Epithelial cell of esophagus (primary cell): ENCODE data around the gene PYDC1.
"Not testable (repeated sequence)": the region's sequence is repeated elsewhere in the genome, so short reads cannot be mapped to it uniquely, and the experiment has no call there.

Experiments
- DNase-seq: peaks from one replicate; pipeline ENCODE4 v3.0.0; 2010; ENCODE audit warnings: low read depth
- H3K4me3 ChIP-seq: 2 replicates; pipeline ENCODE4 v1.5.1; 2011; ENCODE audit warnings: mild to moderate bottlenecking, low read length, control low read depth
- TF ChIP-seq, protein P1 (sequence below): IDR thresholded peaks from 2 replicates; pipeline ENCODE4 v1.5.1; 2011; ENCODE audit warnings: low read depth, mild to moderate bottlenecking, low read length, control low read depth, inconsistent platforms; ENCODE audit not compliant: insufficient read depth; ENCODE audit errors: missing control alignments

PYDC1 gene

DNA sequence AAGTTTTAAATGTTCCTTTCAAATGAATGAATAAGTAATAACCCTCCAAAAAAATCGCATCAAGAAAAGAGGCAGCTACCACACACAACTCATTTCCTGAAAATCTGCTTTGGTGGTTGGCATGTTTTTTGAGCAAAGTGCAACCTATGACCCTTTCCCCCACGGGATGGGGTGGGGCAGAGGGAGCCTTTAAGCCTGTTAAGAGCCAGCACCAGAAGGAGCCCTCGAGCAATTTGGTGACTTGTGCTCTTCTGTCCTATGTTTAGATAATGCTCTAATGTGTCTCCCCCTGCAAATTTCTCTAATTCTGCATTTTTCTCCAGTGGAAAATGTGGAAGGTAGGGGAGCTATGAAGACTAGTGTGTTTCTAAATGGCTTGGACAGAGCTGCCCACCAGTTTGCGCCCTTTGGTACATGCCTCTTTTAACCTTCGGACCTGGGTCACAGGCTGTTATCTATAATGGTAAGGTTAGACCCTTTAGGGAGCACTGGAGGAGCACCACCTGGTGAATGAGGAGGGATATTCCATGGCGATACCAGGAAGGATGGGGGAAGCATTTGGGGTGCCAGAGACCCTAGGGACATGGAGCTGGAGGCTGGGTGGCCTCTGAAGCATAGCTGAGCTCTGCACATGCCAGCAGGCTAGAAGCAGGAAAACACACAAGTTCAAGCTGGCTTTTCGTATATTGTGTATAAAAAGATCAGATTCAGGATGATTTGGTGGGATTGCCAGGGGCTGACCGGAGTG, 15.9 kb downstream of the PYDC1 start:
- peak; percentile 41 for DNase-seq

DNA sequence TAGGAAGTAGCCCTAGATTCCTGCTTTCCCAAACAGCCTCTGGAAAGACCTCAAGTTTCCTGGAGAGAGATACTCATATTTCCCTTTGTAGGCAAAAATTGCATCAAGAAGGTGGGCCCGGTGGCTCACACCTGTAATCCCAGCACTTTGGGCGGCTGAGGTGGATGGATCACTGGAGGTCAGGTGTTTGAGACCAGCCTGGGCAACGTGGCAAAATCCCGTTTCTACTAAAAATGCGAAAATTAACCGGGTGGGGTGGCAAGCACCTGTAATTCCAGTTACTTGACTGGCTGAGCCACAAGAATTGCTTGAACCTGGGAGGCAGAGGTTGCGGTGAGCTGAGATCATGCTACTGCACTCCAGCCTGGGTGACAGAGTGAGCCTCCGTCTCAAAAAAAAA, 16.8 kb downstream of the PYDC1 start:
- DNase-seq, H3K4me3 ChIP-seq: not testable (repeated sequence)

More for the DNA sequence above, 15.9 kb downstream of the PYDC1 start:
- TF ChIP-seq, protein P1, sequence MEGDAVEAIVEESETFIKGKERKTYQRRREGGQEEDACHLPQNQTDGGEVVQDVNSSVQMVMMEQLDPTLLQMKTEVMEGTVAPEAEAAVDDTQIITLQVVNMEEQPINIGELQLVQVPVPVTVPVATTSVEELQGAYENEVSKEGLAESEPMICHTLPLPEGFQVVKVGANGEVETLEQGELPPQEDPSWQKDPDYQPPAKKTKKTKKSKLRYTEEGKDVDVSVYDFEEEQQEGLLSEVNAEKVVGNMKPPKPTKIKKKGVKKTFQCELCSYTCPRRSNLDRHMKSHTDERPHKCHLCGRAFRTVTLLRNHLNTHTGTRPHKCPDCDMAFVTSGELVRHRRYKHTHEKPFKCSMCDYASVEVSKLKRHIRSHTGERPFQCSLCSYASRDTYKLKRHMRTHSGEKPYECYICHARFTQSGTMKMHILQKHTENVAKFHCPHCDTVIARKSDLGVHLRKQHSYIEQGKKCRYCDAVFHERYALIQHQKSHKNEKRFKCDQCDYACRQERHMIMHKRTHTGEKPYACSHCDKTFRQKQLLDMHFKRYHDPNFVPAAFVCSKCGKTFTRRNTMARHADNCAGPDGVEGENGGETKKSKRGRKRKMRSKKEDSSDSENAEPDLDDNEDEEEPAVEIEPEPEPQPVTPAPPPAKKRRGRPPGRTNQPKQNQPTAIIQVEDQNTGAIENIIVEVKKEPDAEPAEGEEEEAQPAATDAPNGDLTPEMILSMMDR: no peak
- peak overlapping the region; percentile 56 for H3K4me3 ChIP-seq

DNA sequence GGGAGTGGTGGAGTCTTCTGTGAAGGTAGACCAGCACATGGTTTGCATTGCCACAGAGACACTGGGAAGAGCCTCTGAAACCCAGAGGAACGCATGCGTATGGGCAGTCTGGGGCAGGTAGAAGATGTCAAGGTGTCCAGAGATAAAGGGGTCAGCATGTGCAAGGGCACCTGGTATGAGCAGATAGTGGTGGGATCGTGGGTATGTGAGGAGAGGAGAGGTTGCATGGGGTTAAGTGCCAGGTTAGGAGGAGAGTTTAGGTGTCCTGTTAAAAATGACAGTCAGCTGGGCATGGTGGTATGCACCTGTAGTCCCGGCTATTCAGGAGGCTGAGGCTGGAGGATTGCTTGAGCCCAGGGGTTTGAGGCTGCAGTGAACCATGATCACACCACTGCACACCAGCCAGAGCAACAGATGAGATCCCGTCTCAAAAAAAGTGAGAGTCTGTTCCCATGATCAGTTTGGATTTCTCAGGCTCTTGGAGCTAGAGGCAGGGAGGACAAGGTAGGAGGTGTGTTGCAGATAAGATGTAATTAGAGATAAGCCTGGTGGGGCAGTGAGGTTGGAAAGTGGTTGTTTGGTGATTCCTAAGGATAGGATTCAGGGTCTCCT, 17.4 kb downstream of the PYDC1 start:
- TF ChIP-seq, protein P1: no peak
- DNase-seq: no peak
- no peak overlapping the region for H3K4me3 ChIP-seq

DNA sequence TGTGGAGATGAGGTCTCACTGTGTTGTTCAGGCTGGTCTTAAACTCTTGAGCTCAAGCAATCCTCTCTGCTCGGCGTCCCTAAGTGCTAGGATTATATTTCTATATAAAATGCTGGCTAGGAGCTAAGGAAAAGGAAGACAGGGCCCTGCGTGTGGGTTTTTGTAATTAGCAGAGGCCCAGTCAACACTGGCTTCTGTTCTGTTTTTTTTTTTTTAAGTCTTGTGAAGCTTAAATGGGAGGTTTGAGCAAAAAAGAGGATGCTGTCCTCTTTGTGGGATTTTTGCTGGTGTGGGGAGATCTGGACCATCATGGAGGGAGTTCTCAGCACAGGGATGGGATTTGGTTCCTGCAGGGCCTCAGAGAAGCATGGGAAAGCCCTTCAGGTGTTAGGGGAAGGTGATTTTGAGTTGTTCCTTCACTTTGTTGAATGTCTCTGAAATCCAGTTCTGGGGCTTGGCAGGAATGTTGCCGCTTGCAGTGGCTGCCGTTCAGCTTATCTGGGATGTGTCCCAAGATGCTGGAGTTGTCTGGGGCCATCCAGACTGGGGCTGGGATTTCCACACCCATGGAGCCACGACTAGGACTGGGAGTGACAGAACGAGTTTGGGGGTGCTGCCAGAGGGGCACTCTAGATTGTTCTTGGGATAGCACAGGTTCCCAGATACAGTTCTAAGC, 18.6 kb downstream of the PYDC1 start:
- no peak for DNase-seq
- no peak overlapping the region for H3K4me3 ChIP-seq
- TF ChIP-seq, protein P1: no peak

DNA sequence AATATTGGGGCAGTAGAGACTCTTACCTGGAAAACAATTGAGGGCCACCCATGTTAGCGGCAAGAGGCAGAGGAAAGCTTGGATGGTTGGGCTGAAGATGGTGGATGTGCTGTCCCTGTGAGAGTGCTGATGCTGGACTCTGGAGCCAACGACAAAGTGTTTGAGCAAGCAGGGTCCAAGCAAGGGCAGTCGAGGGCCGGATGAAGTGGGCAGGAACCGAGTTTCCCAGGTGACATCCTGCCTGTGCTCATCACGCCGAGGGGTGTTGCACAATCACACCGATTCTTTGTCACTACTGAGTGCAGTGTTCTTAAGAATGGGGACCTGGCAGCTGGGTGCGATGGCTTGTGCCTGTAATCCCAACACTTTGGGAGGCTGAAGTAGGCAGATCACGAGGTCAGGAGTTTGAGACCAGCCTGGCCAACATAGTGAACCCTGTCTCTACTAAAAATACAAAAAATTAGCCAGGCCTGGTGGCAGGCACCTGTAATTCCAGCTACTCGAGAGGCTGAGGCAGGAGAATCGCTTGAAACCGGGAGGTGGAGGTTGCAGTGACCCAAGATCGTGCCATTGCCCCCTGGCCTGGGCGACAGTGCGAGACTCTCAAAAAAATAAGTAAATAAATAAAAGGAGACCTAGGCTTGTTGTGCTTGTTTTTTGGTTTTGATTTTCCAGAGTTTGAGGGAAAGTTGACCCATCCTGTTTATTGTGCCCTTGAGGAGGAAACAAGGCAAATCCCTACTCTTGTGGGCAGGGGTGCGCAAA, 20.4 kb downstream of the PYDC1 start:
- DNase-seq: no peak
- H3K4me3 ChIP-seq: no peak overlapping the region
- TF ChIP-seq, protein P1: no peak

DNA sequence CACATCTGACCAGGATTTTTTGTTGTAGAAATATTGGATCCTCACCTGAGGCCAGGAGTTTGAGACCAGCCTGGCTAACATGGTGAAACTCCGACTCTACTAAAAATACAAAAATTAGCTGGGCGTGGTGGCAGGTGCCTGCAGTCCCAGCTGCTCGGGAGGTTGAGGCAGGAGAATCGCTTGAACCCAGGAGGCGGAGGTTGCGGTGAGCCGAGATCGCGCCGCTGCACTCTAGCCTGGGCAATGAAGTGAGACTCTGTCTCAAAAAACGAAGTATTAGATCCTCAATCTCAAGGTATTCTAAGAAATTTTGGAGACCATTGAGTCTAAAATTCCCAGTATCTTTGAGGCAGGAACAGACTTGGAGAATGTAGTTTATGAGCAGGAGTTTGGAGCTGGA, 21.1 kb downstream of the PYDC1 start:
- DNase-seq, H3K4me3 ChIP-seq: not testable (repeated sequence)

DNA sequence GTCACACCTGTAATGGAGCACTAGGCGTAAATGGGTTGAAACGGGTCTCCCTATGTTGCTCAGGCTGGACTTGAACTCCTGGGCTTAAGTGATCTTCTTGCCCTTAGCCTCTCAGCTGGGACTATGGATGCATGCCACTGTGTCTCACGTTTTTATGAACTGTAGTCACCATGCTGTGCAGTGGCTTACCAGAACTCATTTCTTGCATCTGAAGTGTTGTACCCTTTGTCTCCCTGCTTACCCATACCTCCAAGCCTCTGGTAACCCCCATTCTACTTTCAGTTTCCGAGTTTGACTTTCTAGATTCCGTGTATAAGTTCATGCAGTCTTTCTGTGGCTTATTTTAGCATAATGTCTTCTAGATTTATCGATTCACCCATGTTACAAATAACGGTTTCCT, 22.0 kb downstream of the PYDC1 start:
- TF ChIP-seq, protein P1: no peak
- H3K4me3 ChIP-seq: no peak overlapping the region
- no peak for DNase-seq
